ENCODE measurements around the gene CYP4F8.

The CYP4F8 gene

DNA sequence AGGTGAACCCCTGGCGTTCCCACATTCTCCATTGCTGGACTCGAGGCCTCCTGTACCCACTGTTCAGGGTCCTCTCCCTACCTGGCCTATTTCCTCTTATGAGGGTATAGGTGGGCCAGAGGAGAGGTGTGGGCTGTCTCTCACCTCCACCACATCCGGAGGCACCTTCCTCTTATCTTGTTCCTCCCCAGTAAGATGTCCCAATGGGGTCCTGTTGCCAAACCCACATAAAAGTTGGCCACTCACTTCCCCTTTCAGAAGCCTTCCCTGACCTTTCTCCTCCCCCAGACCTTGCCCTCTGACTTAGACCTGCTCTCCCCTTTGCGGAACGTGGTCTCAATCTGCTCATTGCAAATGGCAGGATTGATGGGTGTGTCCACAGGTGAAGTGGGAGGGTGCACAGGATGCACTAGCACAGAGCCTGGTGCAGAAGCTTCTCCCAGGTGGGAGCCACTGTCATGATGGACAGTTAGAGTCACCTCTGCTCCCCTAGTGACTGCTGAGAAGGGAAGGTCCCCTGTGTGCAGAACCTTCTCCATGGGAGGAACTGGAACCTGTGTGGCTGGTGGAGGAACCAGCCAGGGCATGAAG is 27.0 kb downstream of the CYP4F8 start:
- ATAC-seq: no peak
- TF ChIP-seq ARNTL (CRISPR knock-in tag; IDR thresholded peaks at IDR 0.05; ENCODE audit: borderline replicate concordance, low read depth) (no peak), BACH2 (CRISPR knock-in tag; IDR thresholded peaks at IDR 0.05; ENCODE audit: borderline replicate concordance) (no peak), CSDC2 (CRISPR knock-in tag; IDR thresholded peaks at IDR 0.05) (no peak), ZFP30 (CRISPR knock-in tag; IDR thresholded peaks at IDR 0.05) (no peak), TOX (CRISPR knock-in tag; IDR thresholded peaks at IDR 0.05; ENCODE audit: borderline replicate concordance) (no peak), OSR1 (CRISPR knock-in tag; IDR thresholded peaks at IDR 0.05) (no peak), ZNF565 (CRISPR knock-in tag; conservative IDR thresholded peaks at IDR 0.05; ENCODE audit: low read depth) (no peak), ZNF8 (CRISPR knock-in tag; IDR thresholded peaks at IDR 0.05) (no peak), ZFP3 (CRISPR knock-in tag; IDR thresholded peaks at IDR 0.05) (no peak), ESRRG (CRISPR knock-in tag; IDR thresholded peaks at IDR 0.05) (no peak), RARB (CRISPR knock-in tag; IDR thresholded peaks at IDR 0.05) (no peak)
- TF ChIP-seq, protein P1, sequence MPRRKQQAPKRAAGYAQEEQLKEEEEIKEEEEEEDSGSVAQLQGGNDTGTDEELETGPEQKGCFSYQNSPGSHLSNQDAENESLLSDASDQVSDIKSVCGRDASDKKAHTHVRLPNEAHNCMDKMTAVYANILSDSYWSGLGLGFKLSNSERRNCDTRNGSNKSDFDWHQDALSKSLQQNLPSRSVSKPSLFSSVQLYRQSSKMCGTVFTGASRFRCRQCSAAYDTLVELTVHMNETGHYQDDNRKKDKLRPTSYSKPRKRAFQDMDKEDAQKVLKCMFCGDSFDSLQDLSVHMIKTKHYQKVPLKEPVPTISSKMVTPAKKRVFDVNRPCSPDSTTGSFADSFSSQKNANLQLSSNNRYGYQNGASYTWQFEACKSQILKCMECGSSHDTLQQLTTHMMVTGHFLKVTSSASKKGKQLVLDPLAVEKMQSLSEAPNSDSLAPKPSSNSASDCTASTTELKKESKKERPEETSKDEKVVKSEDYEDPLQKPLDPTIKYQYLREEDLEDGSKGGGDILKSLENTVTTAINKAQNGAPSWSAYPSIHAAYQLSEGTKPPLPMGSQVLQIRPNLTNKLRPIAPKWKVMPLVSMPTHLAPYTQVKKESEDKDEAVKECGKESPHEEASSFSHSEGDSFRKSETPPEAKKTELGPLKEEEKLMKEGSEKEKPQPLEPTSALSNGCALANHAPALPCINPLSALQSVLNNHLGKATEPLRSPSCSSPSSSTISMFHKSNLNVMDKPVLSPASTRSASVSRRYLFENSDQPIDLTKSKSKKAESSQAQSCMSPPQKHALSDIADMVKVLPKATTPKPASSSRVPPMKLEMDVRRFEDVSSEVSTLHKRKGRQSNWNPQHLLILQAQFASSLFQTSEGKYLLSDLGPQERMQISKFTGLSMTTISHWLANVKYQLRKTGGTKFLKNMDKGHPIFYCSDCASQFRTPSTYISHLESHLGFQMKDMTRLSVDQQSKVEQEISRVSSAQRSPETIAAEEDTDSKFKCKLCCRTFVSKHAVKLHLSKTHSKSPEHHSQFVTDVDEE (CRISPR knock-in tag; IDR thresholded peaks at IDR 0.05): no peak
- TF ChIP-seq, protein P2, sequence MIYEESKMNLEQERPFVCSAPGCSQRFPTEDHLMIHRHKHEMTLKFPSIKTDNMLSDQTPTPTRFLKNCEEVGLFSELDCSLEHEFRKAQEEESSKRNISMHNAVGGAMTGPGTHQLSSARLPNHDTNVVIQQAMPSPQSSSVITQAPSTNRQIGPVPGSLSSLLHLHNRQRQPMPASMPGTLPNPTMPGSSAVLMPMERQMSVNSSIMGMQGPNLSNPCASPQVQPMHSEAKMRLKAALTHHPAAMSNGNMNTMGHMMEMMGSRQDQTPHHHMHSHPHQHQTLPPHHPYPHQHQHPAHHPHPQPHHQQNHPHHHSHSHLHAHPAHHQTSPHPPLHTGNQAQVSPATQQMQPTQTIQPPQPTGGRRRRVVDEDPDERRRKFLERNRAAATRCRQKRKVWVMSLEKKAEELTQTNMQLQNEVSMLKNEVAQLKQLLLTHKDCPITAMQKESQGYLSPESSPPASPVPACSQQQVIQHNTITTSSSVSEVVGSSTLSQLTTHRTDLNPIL (CRISPR knock-in tag; IDR thresholded peaks at IDR 0.05; ENCODE audit: low read depth): no peak
- TF ChIP-seq, protein P3, sequence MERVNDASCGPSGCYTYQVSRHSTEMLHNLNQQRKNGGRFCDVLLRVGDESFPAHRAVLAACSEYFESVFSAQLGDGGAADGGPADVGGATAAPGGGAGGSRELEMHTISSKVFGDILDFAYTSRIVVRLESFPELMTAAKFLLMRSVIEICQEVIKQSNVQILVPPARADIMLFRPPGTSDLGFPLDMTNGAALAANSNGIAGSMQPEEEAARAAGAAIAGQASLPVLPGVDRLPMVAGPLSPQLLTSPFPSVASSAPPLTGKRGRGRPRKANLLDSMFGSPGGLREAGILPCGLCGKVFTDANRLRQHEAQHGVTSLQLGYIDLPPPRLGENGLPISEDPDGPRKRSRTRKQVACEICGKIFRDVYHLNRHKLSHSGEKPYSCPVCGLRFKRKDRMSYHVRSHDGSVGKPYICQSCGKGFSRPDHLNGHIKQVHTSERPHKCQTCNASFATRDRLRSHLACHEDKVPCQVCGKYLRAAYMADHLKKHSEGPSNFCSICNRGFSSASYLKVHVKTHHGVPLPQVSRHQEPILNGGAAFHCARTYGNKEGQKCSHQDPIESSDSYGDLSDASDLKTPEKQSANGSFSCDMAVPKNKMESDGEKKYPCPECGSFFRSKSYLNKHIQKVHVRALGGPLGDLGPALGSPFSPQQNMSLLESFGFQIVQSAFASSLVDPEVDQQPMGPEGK (CRISPR knock-in tag; IDR thresholded peaks at IDR 0.05; ENCODE audit: borderline replicate concordance): no peak

DNA sequence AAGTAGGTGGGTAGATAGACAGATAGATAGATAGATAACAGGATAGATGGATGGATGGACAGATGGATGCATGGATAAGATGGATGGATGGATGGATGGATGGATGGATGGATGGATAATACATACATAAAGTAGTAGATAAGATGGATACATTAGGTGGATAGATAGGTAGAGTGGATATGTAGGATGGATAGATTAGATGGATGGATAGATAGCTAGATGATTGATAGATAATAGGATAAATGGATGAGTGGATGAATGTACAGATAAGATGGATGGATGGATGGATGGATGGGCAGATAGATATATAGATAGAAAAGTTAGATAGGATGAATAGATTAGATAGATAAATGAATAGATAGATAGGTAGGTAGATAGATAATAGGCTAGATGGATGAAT is 27.8 kb downstream of the CYP4F8 start:
- no peak for TF ChIP-seq TCF4 (CRISPR knock-in tag; IDR thresholded peaks at IDR 0.05; ENCODE audit: borderline replicate concordance)
- ATAC-seq: no peak

DNA sequence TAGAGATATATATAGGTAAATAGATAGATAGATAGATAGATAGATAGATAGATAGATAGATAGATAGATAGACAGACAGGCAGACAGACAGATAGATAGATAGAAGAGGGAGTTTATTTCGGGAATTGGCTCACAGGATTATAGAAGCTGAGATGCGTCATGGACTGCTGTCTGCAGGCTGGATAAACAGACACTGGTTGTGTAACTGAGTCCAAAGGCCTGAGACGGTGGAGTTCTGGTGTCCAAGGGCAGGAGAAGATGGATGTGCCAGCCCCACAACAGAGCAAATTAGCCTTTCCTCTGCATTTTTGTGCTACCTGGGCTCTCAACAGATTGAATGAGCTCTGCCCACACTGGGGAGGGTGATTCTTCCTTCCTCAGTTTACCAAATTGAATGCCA is 28.4 kb downstream of the CYP4F8 start:
- ATAC-seq: no peak
- TF ChIP-seq SNAI2 (CRISPR knock-in tag; IDR thresholded peaks at IDR 0.05): no peak
- TF ChIP-seq TOX (CRISPR knock-in tag; IDR thresholded peaks at IDR 0.05; ENCODE audit: borderline replicate concordance): no peak
- no peak for TF ChIP-seq ESRRG (CRISPR knock-in tag; IDR thresholded peaks at IDR 0.05)
- TF ChIP-seq RARB (CRISPR knock-in tag; IDR thresholded peaks at IDR 0.05): no peak
- TF ChIP-seq ISL1 (CRISPR knock-in tag; IDR thresholded peaks at IDR 0.05): no peak
- no peak for TF ChIP-seq TCF4 (CRISPR knock-in tag; IDR thresholded peaks at IDR 0.05; ENCODE audit: borderline replicate concordance)

DNA sequence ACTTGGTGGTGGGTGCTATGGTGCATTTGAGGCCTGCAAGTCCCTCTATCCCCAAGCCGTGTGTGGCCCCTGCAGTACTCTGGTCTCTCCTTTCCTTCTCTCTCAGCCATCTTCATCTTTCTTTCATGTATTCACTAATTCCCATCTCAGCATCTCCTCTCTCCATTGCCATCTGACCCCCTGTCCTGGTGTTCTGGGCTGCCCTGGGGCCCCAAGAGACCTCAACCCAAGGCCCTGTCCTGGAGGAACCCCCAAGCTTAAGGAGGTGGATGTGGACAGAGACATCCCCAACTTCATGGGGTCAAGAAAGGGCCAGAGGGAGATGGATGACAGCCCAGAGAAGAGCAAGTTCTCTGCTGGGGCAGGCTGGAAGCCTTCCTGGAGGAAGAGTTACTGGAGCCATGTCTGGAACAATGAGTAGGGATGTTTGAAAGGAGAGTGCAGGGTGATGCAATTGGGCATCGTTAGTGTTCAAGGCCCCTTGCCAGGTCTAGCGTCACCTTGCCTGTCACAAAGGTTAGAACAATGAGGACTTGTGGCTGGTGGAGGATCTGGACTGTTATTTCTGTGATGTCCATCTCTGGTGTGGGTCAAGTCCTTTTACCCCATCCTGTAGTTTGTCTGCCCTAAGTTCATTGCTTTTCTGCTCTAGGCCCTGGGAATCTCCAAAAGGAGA is 29.2 kb downstream of the CYP4F8 start:
- ATAC-seq: no peak
- TF ChIP-seq ESRRG (CRISPR knock-in tag; IDR thresholded peaks at IDR 0.05) (no peak), ISL1 (CRISPR knock-in tag; IDR thresholded peaks at IDR 0.05) (no peak), SNAI2 (CRISPR knock-in tag; IDR thresholded peaks at IDR 0.05) (no peak), ZFP3 (CRISPR knock-in tag; IDR thresholded peaks at IDR 0.05) (no peak), ZFP30 (CRISPR knock-in tag; IDR thresholded peaks at IDR 0.05) (no peak), TCF4 (CRISPR knock-in tag; IDR thresholded peaks at IDR 0.05; ENCODE audit: borderline replicate concordance) (no peak), ZC3H10 (CRISPR knock-in tag; IDR thresholded peaks at IDR 0.05) (no peak), OSR1 (CRISPR knock-in tag; IDR thresholded peaks at IDR 0.05) (no peak), TOX (CRISPR knock-in tag; IDR thresholded peaks at IDR 0.05; ENCODE audit: borderline replicate concordance) (no peak), ZNF70 (CRISPR knock-in tag; IDR thresholded peaks at IDR 0.05) (no peak), ARNTL (CRISPR knock-in tag; IDR thresholded peaks at IDR 0.05; ENCODE audit: borderline replicate concordance, low read depth) (no peak), ZNF565 (CRISPR knock-in tag; conservative IDR thresholded peaks at IDR 0.05; ENCODE audit: low read depth) (no peak)
- TF ChIP-seq, protein P4, sequence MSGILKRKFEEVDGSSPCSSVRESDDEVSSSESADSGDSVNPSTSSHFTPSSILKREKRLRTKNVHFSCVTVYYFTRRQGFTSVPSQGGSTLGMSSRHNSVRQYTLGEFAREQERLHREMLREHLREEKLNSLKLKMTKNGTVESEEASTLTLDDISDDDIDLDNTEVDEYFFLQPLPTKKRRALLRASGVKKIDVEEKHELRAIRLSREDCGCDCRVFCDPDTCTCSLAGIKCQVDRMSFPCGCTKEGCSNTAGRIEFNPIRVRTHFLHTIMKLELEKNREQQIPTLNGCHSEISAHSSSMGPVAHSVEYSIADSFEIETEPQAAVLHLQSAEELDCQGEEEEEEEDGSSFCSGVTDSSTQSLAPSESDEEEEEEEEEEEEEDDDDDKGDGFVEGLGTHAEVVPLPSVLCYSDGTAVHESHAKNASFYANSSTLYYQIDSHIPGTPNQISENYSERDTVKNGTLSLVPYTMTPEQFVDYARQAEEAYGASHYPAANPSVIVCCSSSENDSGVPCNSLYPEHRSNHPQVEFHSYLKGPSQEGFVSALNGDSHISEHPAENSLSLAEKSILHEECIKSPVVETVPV (CRISPR knock-in tag; IDR thresholded peaks at IDR 0.05): no peak
- TF ChIP-seq, protein P3 (CRISPR knock-in tag; IDR thresholded peaks at IDR 0.05; ENCODE audit: borderline replicate concordance): no peak
- TF ChIP-seq, protein P5, sequence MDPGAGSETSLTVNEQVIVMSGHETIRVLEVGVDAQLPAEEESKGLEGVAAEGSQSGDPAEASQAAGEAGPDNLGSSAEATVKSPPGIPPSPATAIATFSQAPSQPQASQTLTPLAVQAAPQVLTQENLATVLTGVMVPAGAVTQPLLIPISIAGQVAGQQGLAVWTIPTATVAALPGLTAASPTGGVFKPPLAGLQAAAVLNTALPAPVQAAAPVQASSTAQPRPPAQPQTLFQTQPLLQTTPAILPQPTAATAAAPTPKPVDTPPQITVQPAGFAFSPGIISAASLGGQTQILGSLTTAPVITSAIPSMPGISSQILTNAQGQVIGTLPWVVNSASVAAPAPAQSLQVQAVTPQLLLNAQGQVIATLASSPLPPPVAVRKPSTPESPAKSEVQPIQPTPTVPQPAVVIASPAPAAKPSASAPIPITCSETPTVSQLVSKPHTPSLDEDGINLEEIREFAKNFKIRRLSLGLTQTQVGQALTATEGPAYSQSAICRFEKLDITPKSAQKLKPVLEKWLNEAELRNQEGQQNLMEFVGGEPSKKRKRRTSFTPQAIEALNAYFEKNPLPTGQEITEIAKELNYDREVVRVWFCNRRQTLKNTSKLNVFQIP (CRISPR knock-in tag; IDR thresholded peaks at IDR 0.05; ENCODE audit: borderline replicate concordance, low read depth): no peak
- TF ChIP-seq, protein P2 (CRISPR knock-in tag; IDR thresholded peaks at IDR 0.05; ENCODE audit: low read depth): no peak

Data from SK-N-SH treated with all-trans-retinoic acid at 6 μM for 48 hours (cell line).